ENCODE data around the gene ASCL3.

GRCh38 chr11:8971924-8972316 lies 29.1 kb upstream of the ASCL3 start:
- TF ChIP-seq NRF1 (IDR thresholded peaks at IDR 0.05; ENCODE audit: low read depth, low read length), result no peak
- no peak for TF ChIP-seq SP1 (IDR thresholded peaks at IDR 0.05; ENCODE audit: low read depth, low read length)
- TF ChIP-seq CREB1 (IDR thresholded peaks at IDR 0.05), result no peak
- no peak for TF ChIP-seq POLR2A (IDR thresholded peaks at IDR 0.05; ENCODE audit: control extremely low read depth in 1 of 2, low read depth in 2 of 2, low read length in 2 of 2)
- TF ChIP-seq EZH2 (IDR thresholded peaks at IDR 0.05; ENCODE audit: low read depth, low read length, severe bottlenecking), result no peak
- no peak for TF ChIP-seq ZNF274 (IDR thresholded peaks at IDR 0.05; ENCODE audit: borderline replicate concordance, extremely low read depth, low read length)
- no peak for TF ChIP-seq CTBP2 (IDR thresholded peaks at IDR 0.05; ENCODE audit: borderline replicate concordance, insufficient read depth, insufficient read length, low read length)
- no peak for TF ChIP-seq MAFK (IDR thresholded peaks at IDR 0.05; ENCODE audit: low read depth, low read length)

Measured in H1 (cell line).